BJ (cell line): ENCODE results near the gene NLGN1. TPM values are rescaled to one million over a fixed set of nuclear protein-coding genes. Genes with fewer than 3 reads are reported as not detected.

Experiments used
- CTCF ChIA-PET: fragments of 350-600 bp; formaldehyde crosslinking; extraction: SDS; loops from one replicate; lab custom pipeline; 2021; ENCODE audit warnings: antibody characterized with exemption, inconsistent platforms; lab: Yijun Ruan, JAX
- POLR2A ChIA-PET: fragments of 300-600 bp; sonication (Branson Sonifier 250); formaldehyde crosslinking; extraction: SDS; loops from one replicate; lab custom pipeline; 2021; ENCODE audit warnings: antibody characterized with exemption; lab: Charles Lee
- DNase-seq: peaks from one replicate; pipeline ENCODE4 v3.0.0-alpha.2; 2011; ENCODE audit warnings: low read depth
- H3K27me3 ChIP-seq: 2 replicates; pipeline ENCODE4 v1.6.0; 2011; ENCODE audit warnings: low read length; ENCODE audit not compliant: control insufficient read depth, insufficient read depth
- H3K36me3 ChIP-seq: 2 replicates; pipeline ENCODE4 v1.5.1; 2011; ENCODE audit warnings: low read length; ENCODE audit not compliant: control insufficient read depth, insufficient read depth
- H3K4me3 ChIP-seq: 2 replicates; pipeline ENCODE4 v1.5.1; 2011; ENCODE audit warnings: low read depth, mild to moderate bottlenecking, control low read depth, low read length
- CTCF ChIP-seq: IDR thresholded peaks from 2 replicates; pipeline ENCODE4 v1.5.1; 2011; ENCODE audit warnings: low read depth, mild to moderate bottlenecking, control low read depth, inconsistent platforms, low read length, moderate library complexity; ENCODE audit not compliant: insufficient read depth
- polyA plus RNA-seq: library from polyadenylated mRNA; depleted of rRNA; stranded (reverse); fragments of >200 nt; gene quantifications from 2 replicates; pipeline ENCODE4 v1.2.3, GENCODE V29; 2011

NLGN1 gene
- polyA plus RNA-seq, 1 experiment, result 15.5 TPM

- Histone ChIP-seq H3K27me3 (no peaks in the 10 kb centered on the region), H3K36me3 (no peaks in the 10 kb centered on the region), H3K4me3 (no peak overlapping the region)
- ChIA-PET POLR2A (no interaction called here), CTCF (no interaction called here)
- no peak for DNase-seq
- no peak for TF ChIP-seq CTCF
Observed at GRCh38 chr3:173681188-173681678, 283.7 kb downstream of the NLGN1 start.

DNA sequence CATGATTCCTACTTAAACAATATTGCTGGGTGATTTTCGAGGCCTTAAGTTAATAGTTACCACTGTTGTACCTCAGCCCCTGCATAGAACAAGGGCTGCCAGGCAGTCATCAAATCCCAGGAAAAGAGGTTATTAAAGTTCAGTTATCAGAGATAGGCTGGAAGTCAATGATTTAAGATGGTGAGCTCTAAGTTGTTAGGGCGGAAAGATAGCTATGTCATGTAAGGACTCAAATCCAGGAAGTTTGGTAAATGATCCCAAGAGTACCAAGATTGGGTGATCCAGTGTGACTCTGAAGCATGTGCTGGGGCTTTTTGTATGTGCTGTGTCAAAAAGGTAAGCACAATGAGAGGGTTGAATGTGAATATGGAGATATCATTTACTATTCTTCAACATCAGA lies 287.9 kb downstream of the NLGN1 start:
- no peak for DNase-seq
- H3K36me3 ChIP-seq, result no peaks in the 10 kb centered on the region
- no peak overlapping the region for H3K4me3 ChIP-seq
- no peaks in the 10 kb centered on the region for H3K27me3 ChIP-seq
- ChIA-PET CTCF (no interaction called here), POLR2A (no interaction called here)
- TF ChIP-seq CTCF, result no peak

DNA sequence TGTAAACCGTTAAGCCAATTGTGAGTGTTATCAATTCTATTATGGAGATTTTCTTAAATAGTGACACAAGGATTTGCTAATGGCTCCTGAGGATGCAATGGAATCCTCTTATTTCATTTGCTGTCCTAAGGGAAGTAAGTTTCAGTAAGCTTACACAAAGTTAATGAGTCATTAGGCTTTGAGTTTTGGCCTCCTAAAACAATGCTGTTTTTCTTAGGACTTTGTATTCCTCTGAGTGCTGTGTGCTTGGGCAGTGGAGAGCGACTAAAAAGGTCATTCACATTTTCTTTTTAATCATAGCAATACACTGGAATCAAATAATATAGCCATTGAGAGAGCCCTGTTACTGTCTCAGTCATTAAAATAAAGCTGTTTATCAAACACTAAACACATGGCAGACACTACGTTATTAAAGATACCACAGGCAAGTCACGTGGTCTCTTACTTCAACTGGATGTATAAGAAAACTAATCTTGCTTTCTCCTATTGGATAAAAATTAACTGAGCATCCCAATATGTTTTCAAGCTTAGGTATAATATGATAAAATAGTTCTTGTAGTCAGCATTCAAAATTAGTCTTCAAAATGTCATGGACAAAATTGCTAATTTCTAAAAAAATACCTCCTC lies 290.8 kb downstream of the NLGN1 start:
- CTCF ChIA-PET, result no interaction called here

GRCh38 chr3:173690542-173691180 lies 293.1 kb downstream of the NLGN1 start:
- no peak for TF ChIP-seq CTCF
- peak; percentile 1 for DNase-seq
- CTCF ChIA-PET, result no interaction called here

More for the DNA sequence above, 290.8 kb downstream of the NLGN1 start:
- Histone ChIP-seq H3K27me3 (no peaks in the 10 kb centered on the region), H3K4me3 (no peak overlapping the region), H3K36me3 (no peaks in the 10 kb centered on the region)
- POLR2A ChIA-PET, result no interaction called here
- no peak for DNase-seq
- TF ChIP-seq CTCF, result no peak

DNA sequence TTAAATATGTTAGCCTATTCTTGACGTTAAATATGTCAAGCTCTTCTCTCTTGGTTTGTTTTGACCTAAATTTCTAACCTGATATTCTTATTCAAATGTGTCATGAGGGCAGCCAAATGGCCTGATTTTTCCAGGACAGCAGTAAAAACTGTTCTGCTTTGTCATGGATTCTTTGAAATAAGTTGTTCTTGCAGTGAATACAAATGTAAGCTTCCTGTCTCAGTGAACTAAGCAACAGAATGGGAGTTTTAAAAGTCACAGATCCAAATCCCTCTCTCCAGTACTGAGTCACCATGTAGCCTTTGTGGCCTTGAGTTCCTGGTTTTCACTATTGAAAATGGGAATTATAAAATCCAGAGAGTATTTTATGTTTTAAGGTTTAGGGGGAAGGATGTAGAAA lies 301.8 kb downstream of the NLGN1 start:
- Histone ChIP-seq H3K36me3 (no peaks in the 10 kb centered on the region), H3K4me3 (no peak overlapping the region), H3K27me3 (no peaks in the 10 kb centered on the region)
- DNase-seq, result no peak
- TF ChIP-seq CTCF, result no peak
- ChIA-PET POLR2A (no interaction called here), CTCF (no interaction called here)

More at GRCh38 chr3:173690542-173691180, 293.1 kb downstream of the NLGN1 start:
- Histone ChIP-seq H3K27me3 (no peaks in the 10 kb centered on the region), H3K4me3 (no peak overlapping the region), H3K36me3 (no peaks in the 10 kb centered on the region)
- POLR2A ChIA-PET, result no interaction called here
